ENCODE measurements around the gene KCND1. TPM values are rescaled to one million over a fixed set of nuclear protein-coding genes. Genes with fewer than 3 reads are reported as not detected.

KCND1 gene
- total and polyA plus RNA-seq, 2 of the 4 experiments (the other 2 are of a cell fraction): 0.36 to 1.8 TPM

GRCh38 chrX:49019599-49020249, 48.1 kb upstream of the KCND1 start:
- no peak overlapping the region for H2AFZ ChIP-seq (replicated peaks; ENCODE audit: low read length, poor library complexity)
- dilution Hi-C loops (cut with HindIII; ENCODE audit: low sequenced_read_pairs, unreplicated experiment) (no loop called here), intact Hi-C loops (cut with micrococcal nuclease) (no loop called here), in situ Hi-C loops (cut with MboI; ENCODE audit: low sequenced_read_pairs) (no loop called here)
- H3K9me3 ChIP-seq (ENCODE audit: control insufficient read depth, insufficient read depth, low read length): peaks cover 2% of the 10 kb centered on the region; the same call in 1 of the 2 replicates
- no peak overlapping the region for H2BK20ac ChIP-seq (ENCODE audit: low read depth, low read length)
- ChIA-PET POLR2A (ENCODE audit: unreplicated experiment) (no interaction called here), CTCF (no interaction called here)
- no TSS peak for BruUV-seq (replicated peaks)
- H3K27ac ChIP-seq (ENCODE audit: insufficient read depth, low read length): no peak overlapping the region
- no peaks in the 10 kb centered on the region for H4K20me1 ChIP-seq (ENCODE audit: insufficient read depth, low read length)
- H3K4me3 ChIP-seq (ENCODE audit: insufficient read depth, low read depth, low read length): no peak overlapping the region
- no peak for ATAC-seq (ENCODE audit: low read depth)
- H4K8ac ChIP-seq (ENCODE audit: low read depth in 2 of 2, low read length in 2 of 2): no peak overlapping the region
- no peaks in the 10 kb centered on the region for H3K4me1 ChIP-seq (ENCODE audit: control insufficient read depth, insufficient read depth, low read length)
- H3K4ac ChIP-seq (ENCODE audit: low read depth, low read length): no peak overlapping the region
- WGBS, 2 experiments (ENCODE audit: extremely low coverage in 2 of 2, insufficient read length in 1 of 2): 64% methylated on average over 2 of the region's 7 CpGs; no CpG with 5 or more reads in 1 of the 2 experiments
- no peaks in the 10 kb centered on the region for H3K79me1 ChIP-seq (ENCODE audit: low read depth in 1 of 2, low read length in 2 of 2)
- DNase-seq: no peak
- H3K9me1 ChIP-seq (ENCODE audit: insufficient read depth, low read length): no peaks in the 10 kb centered on the region
- H4K5ac ChIP-seq (ENCODE audit: low read depth, low read length): no peak overlapping the region
- H3K18ac ChIP-seq (ENCODE audit: low read depth, low read length): no peak overlapping the region
- H3K4me2 ChIP-seq (ENCODE audit: low read depth, low read length): no peak overlapping the region
- H2BK5ac ChIP-seq (ENCODE audit: low read depth, low read length, poor library complexity, severe bottlenecking): no peak overlapping the region
- H3K56ac ChIP-seq (ENCODE audit: extremely low read depth, insufficient read depth, low read length): no peak overlapping the region
- H3K23ac ChIP-seq (ENCODE audit: low read depth, low read length): no peak overlapping the region
- no peak overlapping the region for H2BK15ac ChIP-seq (ENCODE audit: low read depth, low read length)
- no peak overlapping the region for H4K91ac ChIP-seq (ENCODE audit: insufficient read depth, low read depth, low read length)
- no peaks in the 10 kb centered on the region for H3K27me3 ChIP-seq (ENCODE audit: control insufficient read depth, insufficient read depth, low read length)
- H2AK9ac ChIP-seq (replicated peaks; ENCODE audit: low read depth, low read length, poor library complexity): no peak overlapping the region
- peaks cover 4% of the 10 kb centered on the region; the same call in 1 of the 2 replicates for H3K36me3 ChIP-seq (ENCODE audit: control insufficient read depth, insufficient read depth, low read length)
- H3K14ac ChIP-seq (replicated peaks; ENCODE audit: low read depth, low read length): no peak overlapping the region
- H2AK5ac ChIP-seq (ENCODE audit: low read depth, low read length): no peak overlapping the region
- no peak overlapping the region for H2BK120ac ChIP-seq (ENCODE audit: low read depth, low read length)
- no peak overlapping the region for H3K9ac ChIP-seq (ENCODE audit: low read depth, low read length)
- TF ChIP-seq RFX5 (IDR thresholded peaks at IDR 0.05; ENCODE audit: low read depth, low read length) (no peak), CHD1 (IDR thresholded peaks at IDR 0.05; ENCODE audit: low read depth, low read length) (no peak), RAD21 (IDR thresholded peaks at IDR 0.05; ENCODE audit: low read length) (no peak), NFE2L2 (IDR thresholded peaks at IDR 0.05; ENCODE audit: low read depth, low read length) (no peak), BHLHE40 (IDR thresholded peaks at IDR 0.05; ENCODE audit: low read depth, low read length) (no peak), RCOR1 (IDR thresholded peaks at IDR 0.05; ENCODE audit: insufficient replicate concordance, low read length) (no peak), SMC3 (IDR thresholded peaks at IDR 0.05; ENCODE audit: low read depth, low read length) (no peak), CTCF (conservative IDR thresholded peaks at IDR 0.05; ENCODE audit: low read depth, low read length) (no peak), POLR2A (IDR thresholded peaks at IDR 0.05; ENCODE audit: low read depth, low read length) (no peak), MAFK (IDR thresholded peaks at IDR 0.05; ENCODE audit: low read depth, low read length) (no peak), FOS (IDR thresholded peaks at IDR 0.05; ENCODE audit: low read depth, low read length) (no peak)
- TF ChIP-seq, protein P1, sequence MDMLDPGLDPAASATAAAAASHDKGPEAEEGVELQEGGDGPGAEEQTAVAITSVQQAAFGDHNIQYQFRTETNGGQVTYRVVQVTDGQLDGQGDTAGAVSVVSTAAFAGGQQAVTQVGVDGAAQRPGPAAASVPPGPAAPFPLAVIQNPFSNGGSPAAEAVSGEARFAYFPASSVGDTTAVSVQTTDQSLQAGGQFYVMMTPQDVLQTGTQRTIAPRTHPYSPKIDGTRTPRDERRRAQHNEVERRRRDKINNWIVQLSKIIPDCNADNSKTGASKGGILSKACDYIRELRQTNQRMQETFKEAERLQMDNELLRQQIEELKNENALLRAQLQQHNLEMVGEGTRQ (IDR thresholded peaks at IDR 0.05; ENCODE audit: low read depth, low read length): no peak
- TF ChIP-seq, protein P2, sequence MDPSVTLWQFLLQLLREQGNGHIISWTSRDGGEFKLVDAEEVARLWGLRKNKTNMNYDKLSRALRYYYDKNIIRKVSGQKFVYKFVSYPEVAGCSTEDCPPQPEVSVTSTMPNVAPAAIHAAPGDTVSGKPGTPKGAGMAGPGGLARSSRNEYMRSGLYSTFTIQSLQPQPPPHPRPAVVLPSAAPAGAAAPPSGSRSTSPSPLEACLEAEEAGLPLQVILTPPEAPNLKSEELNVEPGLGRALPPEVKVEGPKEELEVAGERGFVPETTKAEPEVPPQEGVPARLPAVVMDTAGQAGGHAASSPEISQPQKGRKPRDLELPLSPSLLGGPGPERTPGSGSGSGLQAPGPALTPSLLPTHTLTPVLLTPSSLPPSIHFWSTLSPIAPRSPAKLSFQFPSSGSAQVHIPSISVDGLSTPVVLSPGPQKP (IDR thresholded peaks at IDR 0.05; ENCODE audit: borderline replicate concordance, low read depth, low read length): no peak

Measured in IMR-90 (cell line).